ENCODE measurements around the gene MAP1LC3B.

The MAP1LC3B gene

DNA sequence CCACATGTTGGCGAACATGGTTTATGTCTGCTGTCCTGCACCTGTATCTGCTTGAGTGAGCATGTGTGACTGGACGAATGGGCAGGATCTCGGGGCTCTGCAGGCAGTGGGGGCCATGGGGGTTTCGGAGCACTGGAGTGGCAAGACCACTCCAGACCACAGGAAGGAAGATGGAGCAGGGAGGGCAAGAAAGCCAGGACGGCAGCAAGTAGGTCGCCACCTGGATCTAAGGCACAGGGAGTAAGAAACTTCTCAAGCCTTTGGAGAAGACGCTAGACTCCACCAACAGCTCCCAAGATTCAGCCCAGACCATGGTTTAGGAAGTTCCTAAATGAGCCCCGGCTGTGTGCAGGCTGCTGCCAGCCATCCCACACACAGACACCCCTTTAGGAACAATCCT, 42.1 kb upstream of the MAP1LC3B start:
- Histone ChIP-seq H3K4me3 (replicated peaks; ENCODE audit: low read depth, low read length) (no peak overlapping the region), H3K27me3 (replicated peaks; ENCODE audit: control insufficient read depth, insufficient read depth, low read length) (no peaks in the 10 kb centered on the region), H3K36me3 (ENCODE audit: control insufficient read depth, insufficient read depth, low read length) (peaks cover 4% of the 10 kb centered on the region)
- TF ChIP-seq, protein P1, sequence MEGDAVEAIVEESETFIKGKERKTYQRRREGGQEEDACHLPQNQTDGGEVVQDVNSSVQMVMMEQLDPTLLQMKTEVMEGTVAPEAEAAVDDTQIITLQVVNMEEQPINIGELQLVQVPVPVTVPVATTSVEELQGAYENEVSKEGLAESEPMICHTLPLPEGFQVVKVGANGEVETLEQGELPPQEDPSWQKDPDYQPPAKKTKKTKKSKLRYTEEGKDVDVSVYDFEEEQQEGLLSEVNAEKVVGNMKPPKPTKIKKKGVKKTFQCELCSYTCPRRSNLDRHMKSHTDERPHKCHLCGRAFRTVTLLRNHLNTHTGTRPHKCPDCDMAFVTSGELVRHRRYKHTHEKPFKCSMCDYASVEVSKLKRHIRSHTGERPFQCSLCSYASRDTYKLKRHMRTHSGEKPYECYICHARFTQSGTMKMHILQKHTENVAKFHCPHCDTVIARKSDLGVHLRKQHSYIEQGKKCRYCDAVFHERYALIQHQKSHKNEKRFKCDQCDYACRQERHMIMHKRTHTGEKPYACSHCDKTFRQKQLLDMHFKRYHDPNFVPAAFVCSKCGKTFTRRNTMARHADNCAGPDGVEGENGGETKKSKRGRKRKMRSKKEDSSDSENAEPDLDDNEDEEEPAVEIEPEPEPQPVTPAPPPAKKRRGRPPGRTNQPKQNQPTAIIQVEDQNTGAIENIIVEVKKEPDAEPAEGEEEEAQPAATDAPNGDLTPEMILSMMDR (IDR thresholded peaks at IDR 0.05; ENCODE audit: insufficient read depth, low read length, poor library complexity, severe bottlenecking): no peak
- DNase-seq (ENCODE audit: extremely low read depth, insufficient read length): no peak

DNA sequence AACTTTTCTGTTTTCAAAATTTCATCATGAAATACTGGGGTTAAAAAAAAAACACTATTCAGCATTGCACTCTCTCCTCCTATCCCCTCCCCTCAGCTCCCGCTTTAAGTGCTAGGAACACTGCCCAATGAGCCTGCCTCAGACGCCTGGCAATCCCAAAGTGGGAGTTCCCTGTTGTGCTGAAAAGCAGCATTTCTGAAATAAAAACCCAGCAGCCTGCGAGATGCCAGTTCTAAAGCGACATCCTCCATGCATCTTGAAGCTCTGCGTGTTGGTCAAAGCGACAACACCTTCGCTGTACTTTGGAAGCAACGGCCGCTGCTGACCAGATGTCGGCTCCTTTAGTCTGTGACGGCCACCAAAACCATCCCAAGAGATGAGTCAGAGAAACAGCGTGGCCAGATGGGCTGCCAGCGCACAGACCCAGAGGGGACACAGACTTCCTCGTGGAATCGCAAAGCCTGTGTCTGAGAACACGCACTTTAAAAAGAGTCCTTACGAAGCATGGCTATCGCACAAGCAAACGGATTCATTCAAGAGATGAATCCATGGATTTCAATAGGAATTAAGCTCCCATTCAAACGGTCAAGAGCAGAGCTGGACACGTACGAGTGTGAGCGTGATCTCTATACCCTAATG, 41.3 kb upstream of the MAP1LC3B start:
- no peaks in the 10 kb centered on the region for H3K27me3 ChIP-seq (replicated peaks; ENCODE audit: control insufficient read depth, insufficient read depth, low read length)
- DNase-seq (ENCODE audit: extremely low read depth, insufficient read length): no peak
- no peak overlapping the region for H3K4me3 ChIP-seq (replicated peaks; ENCODE audit: low read depth, low read length)
- peaks cover 4% of the 10 kb centered on the region for H3K36me3 ChIP-seq (ENCODE audit: control insufficient read depth, insufficient read depth, low read length)
- TF ChIP-seq, protein P1 (IDR thresholded peaks at IDR 0.05; ENCODE audit: insufficient read depth, low read length, poor library complexity, severe bottlenecking): no peak

DNA sequence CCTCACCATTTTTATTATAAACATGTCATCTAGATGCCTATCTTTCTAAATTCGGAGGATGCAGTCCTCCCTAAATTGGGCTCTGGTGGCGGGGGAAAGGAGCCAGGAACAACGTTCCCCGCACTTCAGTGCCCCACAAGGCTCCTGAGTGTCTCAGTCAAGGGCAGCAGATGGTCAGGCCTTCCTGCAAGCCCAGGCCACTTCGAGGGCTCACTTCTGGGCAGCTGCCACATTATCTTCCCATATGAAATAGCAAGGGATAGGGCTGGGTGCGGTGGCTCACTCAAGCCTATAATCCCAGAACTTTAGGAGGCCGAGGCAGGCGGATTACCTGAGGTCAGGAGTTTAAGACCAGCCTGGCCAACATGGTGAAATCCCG, 40.8 kb upstream of the MAP1LC3B start:
- no peaks in the 10 kb centered on the region for H3K27me3 ChIP-seq (replicated peaks; ENCODE audit: control insufficient read depth, insufficient read depth, low read length)
- TF ChIP-seq, protein P1 (IDR thresholded peaks at IDR 0.05; ENCODE audit: insufficient read depth, low read length, poor library complexity, severe bottlenecking): no peak
- DNase-seq (ENCODE audit: extremely low read depth, insufficient read length): no peak
- H3K4me3 ChIP-seq (replicated peaks; ENCODE audit: low read depth, low read length): no peak overlapping the region
- H3K36me3 ChIP-seq (ENCODE audit: control insufficient read depth, insufficient read depth, low read length): peaks cover 4% of the 10 kb centered on the region

- no peak overlapping the region for H3K4me3 ChIP-seq (replicated peaks; ENCODE audit: low read depth, low read length)
- no peak for DNase-seq (ENCODE audit: extremely low read depth, insufficient read length)
- TF ChIP-seq, protein P1 (IDR thresholded peaks at IDR 0.05; ENCODE audit: insufficient read depth, low read length, poor library complexity, severe bottlenecking): no peak
- H3K27me3 ChIP-seq (replicated peaks; ENCODE audit: control insufficient read depth, insufficient read depth, low read length): no peaks in the 10 kb centered on the region
- H3K36me3 ChIP-seq (ENCODE audit: control insufficient read depth, insufficient read depth, low read length): peaks cover 2% of the 10 kb centered on the region
Observed at GRCh38 chr16:87352818-87353217, 39.3 kb upstream of the MAP1LC3B start.

- TF ChIP-seq, protein P1 (IDR thresholded peaks at IDR 0.05; ENCODE audit: insufficient read depth, low read length, poor library complexity, severe bottlenecking): no peak
- Histone ChIP-seq H3K27me3 (replicated peaks; ENCODE audit: control insufficient read depth, insufficient read depth, low read length) (no peaks in the 10 kb centered on the region), H3K36me3 (ENCODE audit: control insufficient read depth, insufficient read depth, low read length) (peaks cover 8% of the 10 kb centered on the region), H3K4me3 (replicated peaks; ENCODE audit: low read depth, low read length) (no peak overlapping the region)
- DNase-seq (ENCODE audit: extremely low read depth, insufficient read length): no peak
Observed at GRCh38 chr16:87353613-87354012, 38.5 kb upstream of the MAP1LC3B start.

GRCh38 chr16:87356491-87356853, 35.7 kb upstream of the MAP1LC3B start:
- TF ChIP-seq, protein P1 (IDR thresholded peaks at IDR 0.05; ENCODE audit: insufficient read depth, low read length, poor library complexity, severe bottlenecking): no peak

More at GRCh38 chr16:87356491-87356853, 35.7 kb upstream of the MAP1LC3B start:
- no peak for DNase-seq (ENCODE audit: extremely low read depth, insufficient read length)
- Histone ChIP-seq H3K27me3 (replicated peaks; ENCODE audit: control insufficient read depth, insufficient read depth, low read length) (no peaks in the 10 kb centered on the region), H3K4me3 (replicated peaks; ENCODE audit: low read depth, low read length) (no peak overlapping the region), H3K36me3 (ENCODE audit: control insufficient read depth, insufficient read depth, low read length) (peaks cover 15% of the 10 kb centered on the region)

Data from GM06990 (cell line).